Sigmoid colon (tissue), 7 donors: Measurements from ENCODE around the gene WIPF2. TPM values are rescaled to one million over a fixed set of nuclear protein-coding genes. Genes with fewer than 3 reads are reported as not detected.
A peak's percentile ranks its signal among the peaks of the same experiment; 100 is the strongest.
"Not testable (repeated sequence)": the region's sequence is repeated elsewhere in the genome, so short reads cannot be mapped to it uniquely, and the experiment has no call there.

ENCODE experiments used
- DNase-seq: peaks from one replicate; pipeline ENCODE4 v3.0.0-alpha.2; 2019
- H3K27ac ChIP-seq, 4 donors: fragments of 200-600 bp; sonication (generic); one replicate each; pipeline ENCODE4 v1.5.1; 2016 to 2019; ENCODE audit warnings: mild to moderate bottlenecking in 1 of 4
- H3K27me3 ChIP-seq, 3 donors: fragments of 200-600 bp; sonication (generic); one replicate each; pipeline ENCODE4 v1.5.1; 2019; ENCODE audit warnings: mild to moderate bottlenecking in 1 of 3
- H3K36me3 ChIP-seq, 4 donors: fragments of 200-600 bp; sonication (generic); one replicate each; pipeline ENCODE4 v1.5.1; 2016 to 2019
- H3K4me1 ChIP-seq, 4 donors: fragments of 200-600 bp; sonication (generic); one replicate each; pipeline ENCODE4 v1.5.1; 2017 to 2019
- H3K4me3 ChIP-seq, 4 donors: fragments of 200-600 bp; sonication (generic); one replicate each; pipeline ENCODE4 v1.5.1; 2017 to 2019; ENCODE audit warnings: mild to moderate bottlenecking in 2 of 4, moderate library complexity in 1 of 4
- H3K9me3 ChIP-seq, 4 donors: fragments of 200-600 bp in 3 of 4; sonication (generic) in 3 of 4; one replicate each; pipeline versions ENCODE4 v1.5.1 to v1.6.1; 2013 to 2019
- CTCF ChIP-seq, 4 experiments: fragments of 450-650 bp in 3 of 4; fragments of 200-600 bp in 1 of 4; IDR thresholded peaks; one replicate each; pipeline ENCODE4 v1.5.1; 2016 to 2019; ENCODE audit warnings: antibody characterized with exemption in 4 of 4, mild to moderate bottlenecking in 3 of 4, moderate library complexity in 2 of 4
- EP300 ChIP-seq, 4 donors: sonication (generic); formaldehyde crosslinking; IDR thresholded peaks; one replicate each; pipeline ENCODE4 v1.6.1; 2017; ENCODE audit warnings: antibody characterized with exemption in 4 of 4
- POLR2A ChIP-seq, 2 donors: fragments of 450-650 bp; IDR thresholded peaks; one replicate each; pipeline ENCODE4 v1.6.1; 2016; ENCODE audit warnings: antibody characterized with exemption in 2 of 2, mild to moderate bottlenecking in 2 of 2, moderate library complexity in 2 of 2
- POLR2AphosphoS5 ChIP-seq, 4 donors: sonication (generic); formaldehyde crosslinking; IDR thresholded peaks; one replicate each; pipeline ENCODE4 v1.6.1; 2017; ENCODE audit warnings: antibody characterized with exemption in 4 of 4
- whole genome bisulfite sequencing, 2 donors: extraction: QIAGEN DNeasy Blood & Tissue Kit; methylation state at CpG; one replicate each; pipeline ENCODE4 v1.1.7; 2013; 5-methylcytosine and 5-hydroxymethylcytosine counted together
- intact Hi-C: fragments of 100-400 bp; cut with DNase I; formaldehyde crosslinking; loops from one replicate; pipeline ENCODE4 v1.15.1; 2023
- polyA plus RNA-seq, 3 donors: library from polyadenylated mRNA; stranded (reverse); fragments of 200-250 nt; gene quantifications; one replicate each; pipeline ENCODE4 v1.2.3, GENCODE V29; 2013
- total RNA-seq, 4 donors: library from RNA; depleted of rRNA; stranded (reverse); fragments of >200 nt; gene quantifications; one replicate each; pipeline ENCODE4 v1.1.0, GENCODE V29; 2016
- donor health status: healthy with polysubstance abuse.
- donor health status: Bipolar disorder and iron deficiency.
- donor health status: healthy.

The WIPF2 gene
- total and polyA plus RNA-seq, 7 donors = 6.7 to 20.3 (median 10.2) TPM

GRCh38 chr17:40218006-40218739, 931 bp upstream of the WIPF2 start:
- TF ChIP-seq POLR2A (IDR thresholded peaks at IDR 0.05) = no peak
- TF ChIP-seq CTCF (IDR thresholded peaks at IDR 0.05) = no peak
- TF ChIP-seq POLR2AphosphoS5 (IDR thresholded peaks at IDR 0.05) = no peak
- TF ChIP-seq EP300 (IDR thresholded peaks at IDR 0.05) = no peak
- peak; percentile 39 for DNase-seq
- intact Hi-C loops = loop anchor here (5.0 kb wide), 2 partner anchors 69 to 134 kb away; partner anchors contain the start of gene CDC6
- Histone ChIP-seq H3K27ac (peak overlapping the region in 3 of 4 donors; percentile 92 to 93 (median 92)), H3K36me3 (no peaks in the 10 kb centered on the region), H3K9me3 (no peaks in the 10 kb centered on the region), H3K4me3 (peak overlapping the region in 3 of 4 donors; percentile 66 to 74 (median 71)), H3K27me3 (no peaks in the 10 kb centered on the region), H3K4me1 (peaks cover 0 to 19% (median 15%) of the 10 kb centered on the region in 4 donors)
- 82 to 87% methylated on average over 7 of the region's 7 CpGs for WGBS, 2 donors

- TF ChIP-seq POLR2A (IDR thresholded peaks at IDR 0.05) = no peak
- no peak for TF ChIP-seq POLR2AphosphoS5 (IDR thresholded peaks at IDR 0.05)
- no peak for TF ChIP-seq EP300 (IDR thresholded peaks at IDR 0.05)
- TF ChIP-seq CTCF (IDR thresholded peaks at IDR 0.05) = no peak
- WGBS, 2 donors = 2% methylated on average over 24 of the region's 24 CpGs
- H3K27me3 ChIP-seq = no peaks in the 10 kb centered on the region
- DNase-seq = no peak
- peak overlapping the region; percentile 92 to 93 (median 92) for H3K27ac ChIP-seq
- intact Hi-C loops = loop anchor here (5.0 kb wide), 2 partner anchors 68 to 133 kb away; partner anchors contain the start of gene CDC6
- H3K9me3 ChIP-seq = no peaks in the 10 kb centered on the region
- no peaks in the 10 kb centered on the region for H3K36me3 ChIP-seq
- peak overlapping the region; percentile 66 to 89 (median 72) for H3K4me3 ChIP-seq
- peaks cover 0 to 24% (median 20%) of the 10 kb centered on the region in 4 donors for H3K4me1 ChIP-seq
Measured at GRCh38 chr17:40219594-40220338, 662 bp downstream of the WIPF2 start.

GRCh38 chr17:40224718-40225550, 5.8 kb downstream of the WIPF2 start:
- Histone ChIP-seq H3K36me3 (peaks cover 0 to 19% (median 5%) of the 10 kb centered on the region in 4 donors), H3K4me3 (no peak overlapping the region), H3K9me3 (no peaks in the 10 kb centered on the region), H3K27me3 (no peaks in the 10 kb centered on the region), H3K27ac (peak overlapping the region; percentile 30 to 48 (median 41)), H3K4me1 (peaks cover 0 to 34% (median 29%) of the 10 kb centered on the region in 4 donors)
- DNase-seq = no peak
- no peak for TF ChIP-seq POLR2AphosphoS5 (IDR thresholded peaks at IDR 0.05)
- no peak for TF ChIP-seq POLR2A (IDR thresholded peaks at IDR 0.05)
- no peak for TF ChIP-seq CTCF (IDR thresholded peaks at IDR 0.05)
- TF ChIP-seq EP300 (IDR thresholded peaks at IDR 0.05) = no peak
- intact Hi-C loops = no loop called here
- 80 to 86% methylated on average over 5 of the region's 5 CpGs for WGBS, 2 donors

GRCh38 chr17:40229146-40229545, 10.0 kb downstream of the WIPF2 start:
- intact Hi-C loops, H3K4me3 ChIP-seq, DNase-seq, H3K27ac ChIP-seq, H3K27me3 ChIP-seq, H3K9me3 ChIP-seq: not testable (repeated sequence)
- WGBS, 2 donors = 95 to 96% methylated on average over 14 of the region's 14 CpGs
- Histone ChIP-seq H3K36me3 (peaks cover 0 to 36% (median 13%) of the 10 kb centered on the region in 4 donors), H3K4me1 (peaks cover 0 to 15% (median 15%) of the 10 kb centered on the region in 4 donors)
